ENCODE results near the gene FADS1. TPM values are rescaled to one million over a fixed set of nuclear protein-coding genes. Genes with fewer than 3 reads are reported as not detected.

FADS1 gene
- total RNA-seq, 1 experiment from 2014 or later = 148 TPM

DNA sequence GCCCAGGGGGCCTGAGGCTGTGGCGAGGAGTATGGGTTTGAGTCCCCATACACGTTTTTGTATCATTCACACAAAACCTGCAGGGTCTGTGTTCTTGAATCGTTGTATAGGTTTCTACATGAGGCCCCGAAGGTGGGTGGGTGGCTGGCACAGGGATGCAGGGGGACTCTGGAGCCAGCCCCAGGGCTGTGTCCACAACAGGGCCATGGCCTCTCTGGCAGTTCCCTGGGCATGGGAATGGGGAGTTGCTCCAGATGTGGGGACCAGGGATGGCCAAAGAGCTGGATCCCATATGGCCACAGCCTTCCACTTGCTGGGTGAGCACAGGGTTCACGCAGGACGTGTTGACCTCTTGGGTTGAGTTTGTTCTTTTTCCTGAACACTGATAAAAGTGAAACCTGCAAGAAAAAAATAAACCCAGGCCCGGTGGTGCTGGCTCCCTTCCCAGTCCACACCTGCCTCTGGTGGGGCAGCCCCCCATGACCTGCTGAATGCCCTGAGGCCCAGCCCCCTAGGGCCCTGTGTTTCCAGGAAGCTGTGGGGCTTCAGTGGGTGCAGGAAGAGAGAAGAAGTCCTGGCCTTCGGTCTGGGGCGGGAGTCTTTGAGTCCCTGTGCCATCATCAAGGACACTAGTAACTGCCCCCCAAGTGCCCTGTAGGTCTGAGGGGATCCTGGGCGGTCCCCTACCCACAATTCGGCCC lies 48.3 kb downstream of the FADS1 start:
- in situ Hi-C loops (cut with HindIII; ENCODE audit: low sequenced_read_pairs) = no loop called here
- no peak for DNase-seq (ENCODE audit: low spot score)

DNA sequence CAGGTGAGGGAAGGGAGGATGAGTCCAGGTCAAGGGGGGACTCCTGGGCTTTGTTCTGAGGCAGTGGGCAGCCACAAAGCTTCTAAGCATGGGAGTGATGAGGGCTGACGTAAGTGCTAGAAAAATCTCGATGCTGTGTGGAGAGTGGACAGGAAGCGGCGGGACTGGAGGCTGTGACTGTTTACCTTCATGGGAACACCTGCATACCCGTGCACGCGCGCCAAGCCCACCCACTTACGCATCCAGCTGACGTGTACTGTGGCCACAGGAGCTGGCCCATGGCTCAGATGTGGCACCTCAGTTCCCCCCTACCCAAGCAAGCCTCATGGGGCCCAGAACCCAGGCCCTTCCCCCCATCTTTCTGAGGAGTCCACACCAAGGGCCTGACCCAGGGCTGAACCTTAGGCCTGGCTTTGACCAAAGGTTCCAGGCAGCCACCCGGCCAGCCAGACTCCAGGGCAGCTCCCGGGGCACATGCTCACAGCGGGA lies 50.4 kb downstream of the FADS1 start:
- no peak for DNase-seq (ENCODE audit: low spot score)
- in situ Hi-C loops (cut with HindIII; ENCODE audit: low sequenced_read_pairs) = no loop called here

DNA sequence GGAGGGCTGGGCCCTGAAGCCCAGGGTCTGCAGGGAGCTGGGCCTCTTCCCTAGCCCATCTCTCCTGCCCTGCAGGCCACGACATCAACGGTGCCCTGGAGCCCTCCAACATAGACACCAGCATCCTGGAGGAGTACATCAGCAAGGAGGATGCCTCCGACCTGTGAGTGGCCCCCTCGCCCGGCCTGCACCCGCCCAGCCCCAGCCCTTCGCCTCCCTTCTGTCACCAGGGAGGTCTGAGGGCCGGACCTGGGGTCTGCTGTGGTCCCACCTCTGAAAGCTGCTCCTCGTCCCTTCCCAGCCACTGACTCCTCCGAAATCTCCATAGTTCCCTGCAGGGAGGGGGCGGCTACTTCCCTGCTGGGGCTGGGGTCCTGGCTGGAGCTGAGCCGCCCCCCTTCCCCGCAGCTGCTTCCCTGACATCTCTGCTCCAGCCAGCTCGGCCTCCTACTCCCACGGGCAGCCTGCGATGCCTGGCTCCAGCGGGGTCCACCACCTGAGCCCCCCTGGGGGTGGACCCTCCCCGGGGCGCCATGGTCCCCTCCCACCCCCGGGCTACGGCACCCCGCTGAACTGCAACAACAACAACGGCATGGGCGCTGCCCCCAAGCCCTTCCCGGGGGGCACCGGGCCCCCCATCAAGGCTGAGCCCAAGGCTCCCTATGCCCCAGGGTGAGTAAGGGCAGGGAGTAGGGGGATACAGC lies 51.1 kb downstream of the FADS1 start:
- in situ Hi-C loops (cut with HindIII; ENCODE audit: low sequenced_read_pairs) = no loop called here
- DNase-seq (ENCODE audit: low spot score) = no peak

DNA sequence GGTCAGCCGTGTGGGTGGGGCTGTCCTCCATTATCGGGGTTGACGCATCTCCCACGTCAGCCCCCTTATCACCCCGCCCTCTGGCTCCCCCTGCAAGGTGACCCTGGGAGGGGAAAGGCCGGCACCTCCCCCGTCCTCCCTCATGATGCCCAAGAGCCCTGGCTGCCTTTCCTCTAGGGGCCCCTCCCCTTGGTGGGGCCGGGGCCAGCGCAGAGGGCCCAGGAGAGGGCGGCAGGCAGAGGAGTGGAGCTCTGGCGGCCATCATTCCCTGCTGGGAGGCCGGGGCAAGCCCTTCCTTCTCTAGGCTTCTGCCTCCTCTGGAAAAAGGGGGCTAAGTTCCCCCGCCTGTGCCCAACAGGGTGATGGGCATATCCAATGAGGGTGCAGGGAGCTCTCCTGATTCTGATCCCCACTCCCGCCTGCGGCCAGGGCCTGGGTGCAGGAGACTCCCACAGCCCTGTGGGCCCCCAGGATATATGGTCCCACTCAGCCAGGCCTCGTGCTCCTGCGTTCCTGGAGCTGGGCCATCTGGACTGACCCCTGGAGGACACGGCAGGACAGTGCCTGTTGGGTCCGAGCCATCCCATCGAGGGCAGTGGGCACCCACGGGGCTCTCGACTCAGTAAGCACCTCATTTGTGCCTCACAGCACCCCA lies 52.1 kb downstream of the FADS1 start:
- no peak for DNase-seq (ENCODE audit: low spot score)
- in situ Hi-C loops (cut with HindIII; ENCODE audit: low sequenced_read_pairs) = no loop called here

DNA sequence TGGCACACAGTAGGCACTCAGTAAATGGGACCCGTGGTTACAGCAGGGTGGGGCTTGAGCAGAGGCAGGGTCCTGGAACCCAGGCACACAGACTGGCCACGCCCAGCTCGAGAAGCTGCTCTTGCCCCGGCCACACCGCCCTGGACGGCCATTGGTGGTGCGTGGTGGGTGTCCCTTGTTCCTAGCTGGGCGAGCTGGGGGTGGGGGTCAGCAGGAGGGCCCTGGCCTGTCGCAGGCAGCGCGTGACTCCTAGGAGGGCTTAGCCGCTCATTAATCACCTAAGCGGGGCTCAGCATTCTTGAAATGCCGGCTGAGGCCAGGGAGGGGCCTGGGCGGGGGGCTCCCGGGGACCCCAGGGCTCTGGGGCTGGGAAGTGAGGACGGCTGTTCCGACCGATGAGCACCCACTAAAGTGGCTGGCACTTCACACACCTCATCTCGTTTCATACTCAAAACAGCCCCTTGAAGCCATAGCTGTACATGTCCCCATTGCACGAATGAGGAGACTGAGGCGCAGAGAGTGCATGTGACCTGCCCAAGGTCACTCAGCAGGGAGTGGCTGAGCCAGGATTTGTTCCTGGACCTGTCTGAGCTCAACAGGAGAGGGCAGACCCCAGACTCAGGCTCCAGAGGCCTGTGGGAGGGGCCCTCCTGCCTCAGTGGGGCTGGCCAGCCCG lies 52.7 kb downstream of the FADS1 start:
- DNase-seq (ENCODE audit: low spot score) = no peak
- in situ Hi-C loops (cut with HindIII; ENCODE audit: low sequenced_read_pairs) = no loop called here

DNA sequence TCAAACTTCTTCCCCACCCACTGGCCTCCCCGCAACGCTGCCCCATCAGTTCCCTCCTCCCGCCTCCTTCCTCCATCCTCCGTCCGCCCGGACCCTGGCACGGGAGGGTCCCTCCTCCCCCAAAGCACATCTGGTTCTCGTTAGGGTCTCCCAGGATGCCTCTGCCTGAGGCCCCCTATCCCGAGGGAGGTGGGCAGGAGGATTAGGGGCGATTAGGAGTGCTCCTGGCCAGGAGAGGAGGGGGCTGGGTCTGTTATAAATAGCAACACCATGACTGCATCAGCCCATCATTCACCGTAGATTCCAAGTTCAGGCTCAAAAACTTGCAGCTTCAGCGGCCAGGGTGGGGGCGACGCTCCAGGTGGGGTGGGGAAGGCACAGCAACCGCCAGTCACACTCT lies 54.0 kb downstream of the FADS1 start:
- DNase-seq (ENCODE audit: low spot score) = no peak
- in situ Hi-C loops (cut with HindIII; ENCODE audit: low sequenced_read_pairs) = no loop called here

DNA sequence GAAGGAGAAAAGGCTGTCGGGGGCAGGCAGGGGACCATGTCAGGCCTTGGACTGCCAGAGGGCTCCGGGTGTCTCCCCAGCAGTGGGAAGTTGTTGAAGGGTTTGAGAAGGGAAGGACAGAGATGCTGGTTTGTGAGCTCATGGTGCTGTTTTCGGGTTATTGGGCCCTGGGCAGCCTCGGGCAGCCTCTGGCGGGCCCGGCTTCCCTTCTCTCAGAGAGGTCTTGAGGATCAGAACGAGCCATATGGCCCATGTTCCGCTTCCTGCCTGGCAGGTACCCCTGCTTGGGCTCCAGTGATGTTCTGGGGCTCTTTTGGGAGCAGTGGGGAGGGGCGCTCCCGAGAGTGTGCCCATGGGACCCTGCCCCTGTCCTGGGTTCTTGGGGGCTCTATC lies 54.6 kb downstream of the FADS1 start:
- DNase-seq (ENCODE audit: low spot score) = no peak
- in situ Hi-C loops (cut with HindIII; ENCODE audit: low sequenced_read_pairs) = no loop called here

DNA sequence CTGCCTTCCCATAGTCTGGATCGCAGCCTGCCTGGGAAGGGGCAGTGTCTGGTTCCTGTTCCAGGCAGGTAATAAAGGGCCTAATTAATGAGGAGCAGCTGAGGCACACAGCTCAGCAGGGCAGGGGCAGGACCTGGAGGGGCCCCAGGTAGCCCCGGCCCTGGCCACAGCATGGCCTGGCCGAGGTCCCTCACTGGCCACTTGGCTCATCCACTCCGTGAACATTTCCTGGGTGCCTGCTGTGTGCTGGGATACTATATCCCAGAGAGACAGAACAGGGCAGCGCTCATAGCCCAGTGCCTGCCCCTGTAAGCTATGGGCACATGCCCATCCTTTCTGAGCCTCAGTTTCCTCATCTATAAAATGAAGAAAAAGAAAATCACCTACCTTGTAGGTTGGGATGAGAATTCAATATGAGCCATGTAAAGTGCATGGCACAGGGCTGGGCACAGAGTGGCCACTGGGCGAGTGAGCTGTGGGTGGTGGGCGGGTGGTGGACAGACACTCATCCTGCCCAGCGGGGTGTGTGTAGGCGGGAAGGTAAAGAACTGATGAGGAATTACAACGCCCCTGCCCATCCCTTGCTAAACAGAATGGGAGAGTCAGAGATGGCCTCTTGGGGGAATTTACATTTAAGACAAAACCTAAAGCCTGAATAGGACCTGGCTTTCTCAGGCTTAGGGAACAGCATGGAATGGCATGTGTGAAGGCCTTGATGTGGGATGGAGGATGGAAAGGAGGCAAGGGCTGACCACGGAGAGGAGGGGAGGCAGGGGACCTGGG lies 55.2 kb downstream of the FADS1 start:
- DNase-seq (ENCODE audit: low spot score) = no peak
- in situ Hi-C loops (cut with HindIII; ENCODE audit: low sequenced_read_pairs) = no loop called here

DNA sequence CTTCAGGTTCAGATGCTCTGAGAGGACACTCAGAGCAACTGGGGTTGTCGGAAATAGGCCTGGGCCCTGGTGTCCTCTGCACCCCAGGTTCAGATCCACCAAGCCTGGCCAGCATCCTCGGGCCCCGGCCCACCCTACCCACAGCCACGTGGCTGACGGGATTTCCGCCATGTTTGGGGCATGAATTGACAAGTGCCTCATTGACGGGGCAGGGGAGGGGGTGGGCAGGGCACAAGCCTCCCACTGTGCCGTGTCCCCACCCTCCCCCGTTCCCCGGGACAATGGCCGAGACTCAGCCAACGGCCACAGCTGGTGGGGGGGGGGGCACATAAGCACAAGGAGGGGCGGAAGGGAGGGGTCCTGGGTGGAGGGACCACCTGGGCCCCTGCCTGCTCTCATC lies 55.9 kb downstream of the FADS1 start:
- in situ Hi-C loops (cut with HindIII; ENCODE audit: low sequenced_read_pairs) = no loop called here
- no peak for DNase-seq (ENCODE audit: low spot score)

DNA sequence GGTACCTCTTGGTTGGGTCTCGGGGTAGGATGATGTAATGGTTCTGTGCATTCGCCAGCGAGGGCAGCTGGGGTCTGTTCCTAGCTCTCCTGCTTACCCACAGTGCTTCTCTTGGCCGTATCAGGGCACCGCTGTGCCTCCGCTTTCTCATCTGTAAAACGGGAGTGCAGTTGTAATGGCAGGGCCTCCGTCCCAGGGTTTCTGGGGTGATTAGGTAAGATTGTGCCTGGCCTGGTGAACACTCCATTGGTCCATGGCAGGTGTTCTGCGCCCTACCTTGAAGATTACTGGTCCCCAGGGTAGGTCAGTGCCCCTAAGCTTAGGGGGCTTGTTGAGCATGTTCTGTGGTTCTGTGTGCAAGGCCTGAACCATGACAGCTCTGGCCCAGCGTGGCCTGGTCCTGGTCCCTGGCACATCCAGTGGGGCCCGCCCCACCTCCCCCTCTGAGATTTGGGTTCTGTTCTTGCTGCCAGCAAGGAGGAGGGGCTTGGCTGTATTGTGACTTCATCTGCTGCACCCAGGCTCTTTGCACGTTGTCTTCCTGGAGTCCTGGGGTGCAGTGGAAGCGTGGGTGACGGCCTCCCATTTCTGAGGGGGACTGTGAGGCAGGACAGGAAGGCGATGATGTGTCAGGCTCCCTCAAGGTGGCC lies 59.5 kb downstream of the FADS1 start:
- in situ Hi-C loops (cut with HindIII; ENCODE audit: low sequenced_read_pairs) = no loop called here
- no peak for DNase-seq (ENCODE audit: low spot score)

DNA sequence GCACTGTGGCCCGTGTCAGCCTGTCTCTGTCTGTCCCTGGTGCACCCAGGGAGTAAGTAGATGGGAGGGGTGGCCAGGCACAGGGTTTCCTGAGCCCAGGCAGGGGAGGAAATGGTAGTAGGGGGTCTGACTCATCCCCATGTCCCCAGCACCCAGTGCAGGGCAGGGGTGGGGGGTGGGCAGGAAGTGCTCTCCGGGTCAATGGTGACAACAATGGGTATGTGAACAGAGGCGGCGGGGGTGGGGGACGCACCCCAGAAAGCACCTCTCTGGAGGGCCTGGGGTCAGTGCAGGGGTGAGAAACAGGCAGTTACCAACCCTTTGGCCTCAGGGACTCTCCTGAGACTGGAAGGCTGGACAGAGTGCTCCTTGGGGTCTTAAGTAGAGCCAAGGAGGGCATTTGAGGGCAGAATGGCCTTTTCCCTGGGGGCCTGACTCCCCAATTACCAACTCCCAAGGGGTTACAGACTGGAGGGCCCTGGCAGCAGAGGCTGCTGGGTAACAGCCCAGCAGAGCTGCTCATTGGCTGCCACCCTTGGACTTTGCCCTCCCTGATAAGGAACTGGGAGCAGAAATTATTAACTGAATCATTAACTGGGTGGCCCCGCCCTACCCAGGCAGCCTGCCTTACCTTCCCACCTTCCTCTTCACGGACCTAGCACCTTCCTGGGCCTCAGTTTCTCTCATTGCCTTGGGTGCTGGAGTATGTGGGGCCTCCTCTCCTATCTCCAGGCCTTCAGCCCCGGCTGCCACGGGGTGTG lies 60.2 kb downstream of the FADS1 start:
- in situ Hi-C loops (cut with HindIII; ENCODE audit: low sequenced_read_pairs) = no loop called here
- DNase-seq (ENCODE audit: low spot score) = no peak

DNA sequence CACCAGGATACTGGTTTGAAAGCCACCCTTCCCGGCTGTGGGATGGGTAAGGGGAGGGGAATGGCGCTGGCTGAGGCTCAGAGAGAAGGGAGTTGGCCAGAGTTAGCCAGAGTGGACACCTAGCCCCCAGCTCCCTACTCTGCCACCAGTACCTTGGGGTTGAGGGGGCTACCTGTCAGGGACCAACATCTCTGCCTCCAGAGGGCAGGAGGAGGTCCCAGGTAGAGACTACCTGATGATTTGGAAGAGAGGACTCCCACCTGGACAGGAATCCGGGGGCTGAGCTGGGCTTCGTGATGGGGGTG lies 60.7 kb downstream of the FADS1 start:
- in situ Hi-C loops (cut with HindIII; ENCODE audit: low sequenced_read_pairs) = no loop called here

DNA sequence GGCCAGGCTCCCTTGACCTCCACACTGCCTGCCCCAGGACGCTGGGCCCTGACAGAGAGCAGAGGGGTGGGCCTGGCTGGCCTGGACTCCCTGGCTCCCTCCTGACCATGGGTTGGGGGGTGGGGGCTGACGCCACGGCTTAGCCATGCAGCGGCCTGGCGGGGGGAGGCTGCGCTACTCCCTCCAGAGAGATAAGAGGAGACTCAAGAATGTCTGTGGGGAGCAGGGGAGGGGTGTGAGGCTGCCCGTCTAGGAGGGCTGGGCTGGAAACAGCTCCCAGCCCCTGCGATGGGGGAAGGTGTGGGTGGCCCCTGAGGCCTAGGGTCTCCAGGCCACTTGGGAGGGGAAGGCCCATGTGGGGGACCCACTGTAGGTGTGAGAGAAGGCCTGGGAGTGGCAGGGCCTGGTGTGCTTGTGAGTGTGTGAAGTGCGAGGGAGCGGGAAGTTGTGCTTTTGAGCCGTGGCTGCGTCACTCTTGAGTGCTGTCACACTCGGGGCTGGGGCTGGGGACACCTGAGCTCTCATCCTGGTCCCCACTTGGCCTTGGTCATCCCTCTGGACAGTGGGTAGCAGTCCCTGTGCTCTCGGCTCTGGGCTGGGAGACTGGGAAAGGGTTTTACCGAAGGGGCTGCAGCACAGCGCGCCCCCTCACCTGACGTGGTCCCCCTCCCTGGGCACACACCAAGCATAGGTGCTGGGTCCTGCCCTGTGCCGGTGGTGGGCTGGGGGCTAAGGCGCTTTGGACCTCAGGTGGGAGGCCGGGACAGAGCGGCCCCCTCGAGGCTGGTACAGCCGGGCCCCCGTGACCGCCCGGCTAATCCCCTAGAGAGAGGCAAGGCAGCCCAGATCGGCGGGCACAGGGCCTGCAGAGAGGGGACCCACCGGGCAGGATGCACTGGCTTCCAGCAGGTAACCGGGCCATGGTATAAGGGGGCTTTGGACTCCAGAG lies 62.0 kb downstream of the FADS1 start:
- no peak for DNase-seq (ENCODE audit: low spot score)
- in situ Hi-C loops (cut with HindIII; ENCODE audit: low sequenced_read_pairs) = no loop called here

More for the DNA sequence above, 60.7 kb downstream of the FADS1 start:
- DNase-seq (ENCODE audit: low spot score) = no peak

DNA sequence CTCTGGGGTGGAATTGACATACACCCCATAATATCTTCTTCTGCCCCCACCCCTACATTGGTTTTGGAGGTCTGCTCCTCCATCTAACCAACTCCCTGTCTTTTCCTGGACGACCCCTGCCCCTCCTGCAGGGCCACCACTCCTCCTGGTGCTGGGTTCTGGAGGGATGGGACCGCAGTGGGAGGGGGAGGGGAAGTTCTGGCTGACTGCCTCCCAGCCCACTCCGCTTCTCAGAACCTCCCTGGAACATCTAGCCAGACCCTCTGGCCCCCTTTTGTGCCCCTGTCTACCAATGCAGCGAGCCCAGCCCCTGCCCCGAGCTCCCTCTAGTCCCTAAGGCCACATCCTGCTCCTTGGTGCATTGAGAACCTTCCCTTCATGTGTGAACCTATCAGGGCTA lies 63.1 kb downstream of the FADS1 start:
- no peak for DNase-seq (ENCODE audit: low spot score)
- in situ Hi-C loops (cut with HindIII; ENCODE audit: low sequenced_read_pairs) = no loop called here

DNA sequence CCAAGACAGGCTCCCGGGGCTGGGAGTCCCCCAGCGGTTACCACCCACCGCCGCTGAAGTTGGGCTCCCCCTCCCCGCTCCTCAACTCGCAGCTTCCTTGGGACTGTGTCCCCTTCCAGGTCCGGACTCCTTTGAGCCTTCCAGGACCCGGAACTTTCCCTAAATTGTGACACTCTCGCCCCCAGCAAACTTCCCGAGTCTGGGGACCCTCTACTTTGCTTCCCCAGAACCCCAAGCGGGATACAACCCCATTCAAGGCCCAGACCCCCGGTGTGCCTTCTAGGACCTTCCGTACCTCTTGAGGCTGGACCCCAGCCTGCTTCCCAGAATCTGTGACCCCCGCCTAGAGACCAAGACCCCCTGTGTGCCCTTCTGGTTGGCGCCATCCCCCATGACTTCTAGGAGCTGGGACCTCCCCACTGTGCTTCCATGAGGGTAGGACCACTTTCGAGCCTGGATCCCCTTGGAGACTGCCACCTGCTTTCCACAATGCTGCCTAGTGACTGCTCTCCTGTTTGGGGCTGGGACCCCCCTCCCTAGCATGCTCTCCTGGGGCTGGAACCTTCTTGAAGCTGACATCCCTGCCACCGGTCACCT lies 63.8 kb downstream of the FADS1 start:
- DNase-seq (ENCODE audit: low spot score) = no peak
- in situ Hi-C loops (cut with HindIII; ENCODE audit: low sequenced_read_pairs) = no loop called here

DNA sequence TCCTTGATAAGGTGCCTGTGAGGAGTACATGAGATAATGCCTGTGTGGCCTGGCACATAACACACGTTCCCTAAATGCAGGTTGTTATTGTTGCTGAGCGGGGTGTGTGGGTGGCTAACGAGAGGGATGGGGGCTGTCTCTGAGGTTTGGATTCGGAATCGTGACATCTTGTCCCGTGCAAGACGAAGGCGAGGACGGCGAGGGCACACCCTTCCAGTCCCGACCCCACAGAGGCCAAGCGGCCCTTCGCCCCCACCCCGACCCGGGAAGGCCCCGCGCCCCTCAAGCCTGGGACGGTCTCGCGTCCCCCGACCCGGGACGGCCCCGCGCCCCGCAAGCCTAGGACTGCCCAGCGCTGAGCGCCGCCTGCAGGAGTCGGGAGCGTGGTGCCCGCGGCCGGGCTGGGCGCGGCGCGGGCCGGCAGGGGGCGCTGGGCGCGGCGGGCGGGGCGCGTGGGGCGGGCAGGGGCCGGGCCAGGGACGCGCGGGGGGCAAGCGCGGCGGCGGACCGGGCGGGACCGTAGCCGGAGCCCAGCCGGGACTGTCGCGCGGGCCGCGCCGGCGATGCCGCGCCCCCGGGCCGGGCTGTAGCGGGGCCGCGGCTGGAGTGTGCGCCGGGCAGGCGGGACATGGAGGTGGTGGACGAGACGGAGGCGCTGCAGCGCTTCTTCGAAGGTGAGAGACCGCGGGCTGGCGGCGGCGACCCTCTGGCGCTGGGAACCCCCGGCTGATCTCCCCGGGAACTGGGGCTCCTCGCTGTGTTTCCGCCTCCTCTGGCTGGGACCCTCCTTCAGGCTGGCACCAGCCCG lies 64.5 kb downstream of the FADS1 start, which contains the start of gene MYRF:
TSS of gene MYRF (plus strand) at position 520 of the 808 bp plus-strand sequence. CDS start at position 629, 109 bp downstream.
- DNase-seq (ENCODE audit: low spot score) = no peak
- in situ Hi-C loops (cut with HindIII; ENCODE audit: low sequenced_read_pairs) = no loop called here
